ENCODE results near the gene METTL16. TPM values are rescaled to one million over a fixed set of nuclear protein-coding genes. Genes with fewer than 3 reads are reported as not detected.
"Not testable (repeated sequence)": the region's sequence is repeated elsewhere in the genome, so short reads cannot be mapped to it uniquely, and the experiment has no call there.

The METTL16 gene
- total RNA-seq, 1 experiment from 2014 or later: 54.1 TPM

GRCh38 chr17:2487306-2487705, 24.4 kb downstream of the METTL16 start:
- no peaks in the 10 kb centered on the region for H3K9me3 Mint-ChIP-seq
- TF ChIP-seq EMX1 (CRISPR knock-in tag; IDR thresholded peaks at IDR 0.05) (no peak), ZSCAN18 (CRISPR knock-in tag; IDR thresholded peaks at IDR 0.05) (no peak), ZNF138 (CRISPR knock-in tag; conservative IDR thresholded peaks at IDR 0.05) (no peak), HMGA2 (CRISPR knock-in tag; IDR thresholded peaks at IDR 0.05) (no peak), MYBL2 (CRISPR knock-in tag; IDR thresholded peaks at IDR 0.05) (no peak), MLX (CRISPR knock-in tag; IDR thresholded peaks at IDR 0.05) (no peak), PRDM15 (CRISPR knock-in tag; IDR thresholded peaks at IDR 0.05) (no peak), E2F5 (CRISPR knock-in tag; IDR thresholded peaks at IDR 0.05) (no peak)
- ChIA-PET CTCF (interaction anchor here (0.7 to 1.1 kb wide), 2 partner anchors 21 to 136 kb away, joined by 3 read pairs; no protein-coding TSS in a partner anchor), POLR2A (interaction anchor here (0.7 kb wide), 1 partner anchor 16 kb away, joined by 7 read pairs; no protein-coding TSS in a partner anchor)
- H3K4me3 Mint-ChIP-seq: no peak overlapping the region
- H3K4me1 Mint-ChIP-seq: peaks cover 59% of the 10 kb centered on the region
- H3K36me3 Mint-ChIP-seq: peaks cover 3% of the 10 kb centered on the region
- peak overlapping the region; percentile 36; the same call in 1 of the 2 replicates for H3K27ac Mint-ChIP-seq
- no peaks in the 10 kb centered on the region for H3K27me3 Mint-ChIP-seq (ENCODE audit: low read depth)
- no peak for ATAC-seq
- no peak for DNase-seq (ENCODE audit: low spot score)

DNA sequence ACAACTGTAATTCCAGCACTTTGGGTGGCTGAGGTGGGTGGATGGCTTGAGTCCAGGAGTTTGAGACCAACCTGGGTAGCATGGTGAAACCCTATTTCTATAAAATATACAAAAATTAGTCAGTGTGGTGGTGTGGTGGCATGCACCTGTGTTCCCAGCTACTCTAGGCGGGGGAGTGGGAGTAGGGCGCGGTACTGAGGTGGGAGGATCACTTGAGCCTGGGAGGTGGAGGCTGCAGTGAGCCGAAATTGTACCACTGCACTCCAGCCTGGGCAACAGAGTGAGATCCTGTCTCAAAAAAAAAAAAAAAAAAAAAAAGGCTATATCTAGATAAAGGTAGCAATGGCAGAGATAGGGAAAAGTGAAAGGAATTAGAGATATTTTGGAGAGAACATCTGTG, 25.0 kb downstream of the METTL16 start:
- H3K27me3 Mint-ChIP-seq (ENCODE audit: low read depth); ATAC-seq; H3K4me3 Mint-ChIP-seq; H3K9me3 Mint-ChIP-seq; H3K36me3 Mint-ChIP-seq; DNase-seq (ENCODE audit: low spot score); H3K27ac Mint-ChIP-seq: not testable (repeated sequence)
- peaks cover 62% of the 10 kb centered on the region for H3K4me1 Mint-ChIP-seq
- ChIA-PET POLR2A (interaction anchor here (0.7 kb wide), 2 partner anchors 15 to 1252 kb away, joined by 3 to 7 read pairs; no protein-coding TSS in a partner anchor), CTCF (interaction anchor here (0.7 to 1.1 kb wide), 2 partner anchors 20 to 135 kb away, joined by 3 read pairs; no protein-coding TSS in a partner anchor)
- TF ChIP-seq ZNF121 (CRISPR knock-in tag; IDR thresholded peaks at IDR 0.05): peak; percentile 31; the same call in 1 of the 2 replicates

DNA sequence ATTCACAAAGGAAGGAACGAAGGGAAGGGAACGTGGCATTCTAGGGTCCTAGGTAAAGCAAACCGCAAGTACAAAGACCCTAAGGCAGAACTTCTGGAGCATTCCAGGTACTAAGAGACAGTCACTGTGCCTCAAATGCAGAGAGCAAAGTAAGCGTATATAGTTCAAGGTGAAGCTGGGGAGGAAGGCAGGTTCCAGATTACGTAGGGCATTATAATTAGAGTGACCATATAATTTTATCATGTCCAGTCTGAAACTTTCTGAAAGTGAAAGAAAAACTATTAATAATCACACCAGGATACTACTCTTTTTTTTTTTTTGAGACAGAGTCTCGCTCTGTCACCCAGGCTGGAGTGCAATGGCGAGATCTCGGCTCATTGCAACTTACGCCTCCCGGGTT, 25.7 kb downstream of the METTL16 start:
- no peaks in the 10 kb centered on the region for H3K36me3 Mint-ChIP-seq
- H3K9me3 Mint-ChIP-seq: no peaks in the 10 kb centered on the region
- no peaks in the 10 kb centered on the region for H3K27me3 Mint-ChIP-seq (ENCODE audit: low read depth)
- no peak for ATAC-seq
- H3K4me1 Mint-ChIP-seq: peaks cover 56% of the 10 kb centered on the region
- no peak for DNase-seq (ENCODE audit: low spot score)
- H3K4me3 Mint-ChIP-seq: no peak overlapping the region
- TF ChIP-seq NR2C2 (CRISPR knock-in tag; IDR thresholded peaks at IDR 0.05) (no peak), EMX1 (CRISPR knock-in tag; IDR thresholded peaks at IDR 0.05) (no peak), SOX15 (CRISPR knock-in tag; IDR thresholded peaks at IDR 0.05) (no peak), MLX (CRISPR knock-in tag; IDR thresholded peaks at IDR 0.05) (no peak)
- CTCF ChIA-PET: interaction anchor here (1.1 to 1.4 kb wide), 3 partner anchors 20 to 70 kb away, joined by 3 to 6 read pairs (median 3); no protein-coding TSS in a partner anchor
- peak overlapping the region; percentile 25 for H3K27ac Mint-ChIP-seq
- POLR2A ChIA-PET: interaction anchor here (0.7 kb wide), 1 partner anchor 1251 kb away, joined by 3 read pairs; no protein-coding TSS in a partner anchor
